Astrocyte (in vitro differentiated cells and primary cell): ENCODE results near the gene HOXD12. TPM values are rescaled to one million over a fixed set of nuclear protein-coding genes. Genes with fewer than 3 reads are reported as not detected.

Source experiments
- DNase-seq: peaks from one replicate; pipeline ENCODE4 v3.0.0-alpha.2; 2010; ENCODE audit warnings: low read depth
- FAIRE-seq: peaks from 2 replicates; lab custom pipeline; 2011; peaks lifted over from hg19 to GRCh38; lab: Jason Lieb, UNC
- H2AFZ ChIP-seq: 2 replicates; pipeline ENCODE4 v1.6.0; 2012; ENCODE audit warnings: low read depth, low read length, inconsistent platforms
- H3K27ac ChIP-seq: 2 replicates; pipeline ENCODE4 v1.5.1; 2011; ENCODE audit warnings: low read depth, low read length, inconsistent platforms
- H3K27me3 ChIP-seq: 2 replicates; pipeline ENCODE4 v1.6.0; 2011; ENCODE audit warnings: low read length, inconsistent platforms; ENCODE audit not compliant: insufficient read depth
- H3K36me3 ChIP-seq: 2 replicates; pipeline ENCODE4 v1.5.1; 2011; ENCODE audit warnings: low read length, inconsistent platforms; ENCODE audit not compliant: insufficient read depth
- H3K4me1 ChIP-seq: 2 replicates; pipeline ENCODE4 v1.5.1; 2011; ENCODE audit warnings: low read length, inconsistent platforms; ENCODE audit not compliant: insufficient read depth
- H3K4me2 ChIP-seq: 2 replicates; pipeline ENCODE4 v1.6.0; 2012; ENCODE audit warnings: low read length, inconsistent platforms
- H3K4me3 ChIP-seq: 2 replicates; pipeline ENCODE4 v1.5.1; 2011; ENCODE audit warnings: low read depth, mild to moderate bottlenecking, low read length, inconsistent platforms; ENCODE audit not compliant: insufficient read depth
- H3K79me2 ChIP-seq: 2 replicates; pipeline ENCODE4 v1.6.0; 2012; ENCODE audit warnings: mild to moderate bottlenecking, low read length, inconsistent platforms; ENCODE audit not compliant: insufficient read depth
- H3K9ac ChIP-seq: 2 replicates; pipeline ENCODE4 v1.6.0; 2012; ENCODE audit warnings: mild to moderate bottlenecking, low read length, inconsistent platforms
- H3K9me3 ChIP-seq: 2 replicates; pipeline ENCODE4 v1.5.1; 2012; ENCODE audit warnings: low read depth, mild to moderate bottlenecking, low read length, inconsistent platforms; ENCODE audit not compliant: insufficient read depth
- H4K20me1 ChIP-seq: 2 replicates; pipeline ENCODE4 v1.6.0; 2012; ENCODE audit warnings: low read length, inconsistent platforms; ENCODE audit not compliant: insufficient read depth
- H3K27ac Mint-ChIP-seq: one replicate; pipeline ENCODE4 v1.8.0; 2021; ENCODE audit warnings: mild to moderate bottlenecking, mixed read lengths; ENCODE audit not compliant: unreplicated experiment
- H3K27me3 Mint-ChIP-seq: one replicate; pipeline ENCODE4 v1.8.0; 2021; ENCODE audit warnings: low read depth, mixed read lengths; ENCODE audit not compliant: unreplicated experiment
- H3K36me3 Mint-ChIP-seq: one replicate; pipeline ENCODE4 v1.8.0; 2021; ENCODE audit warnings: low read depth, mixed read lengths; ENCODE audit not compliant: unreplicated experiment
- H3K4me1 Mint-ChIP-seq: one replicate; pipeline ENCODE4 v1.8.0; 2021; ENCODE audit warnings: low read depth, mixed read lengths; ENCODE audit not compliant: unreplicated experiment
- H3K4me3 Mint-ChIP-seq: one replicate; pipeline ENCODE4 v1.8.0; 2021; ENCODE audit warnings: mild to moderate bottlenecking, moderate library complexity, mixed read lengths; ENCODE audit not compliant: unreplicated experiment
- H3K9me3 Mint-ChIP-seq: one replicate; pipeline ENCODE4 v1.8.0; 2021; ENCODE audit warnings: mild to moderate bottlenecking, mixed read lengths; ENCODE audit not compliant: unreplicated experiment
- CTCF ChIP-seq: IDR thresholded peaks from 2 replicates; pipeline ENCODE4 v1.5.1; 2011; ENCODE audit warnings: low read depth, mild to moderate bottlenecking, inconsistent platforms, low read length, moderate library complexity; ENCODE audit not compliant: insufficient read depth
- EZH2 ChIP-seq: IDR thresholded peaks from 2 replicates; pipeline ENCODE4 v1.6.1; 2012; ENCODE audit warnings: mild to moderate bottlenecking, low read length, inconsistent platforms; ENCODE audit not compliant: insufficient read depth
- total RNA-seq: library from RNA; stranded (reverse); gene quantifications from 2 replicates; pipeline ENCODE4 v1.2.1, GENCODE V29; 2021

HOXD12 gene
- total RNA-seq, 1 donor from 2014 or later, result not detected

- H3K4me1 Mint-ChIP-seq, result peaks cover 5% of the 10 kb centered on the region
- no peaks in the 10 kb centered on the region for H3K36me3 ChIP-seq
Observed at GRCh38 chr2:176082824-176083751, 16.5 kb upstream of the HOXD12 start.

GRCh38 chr2:176083796-176084261 lies 15.8 kb upstream of the HOXD12 start, which contains the start of gene EVX2:
TSS of gene EVX2 (minus strand) at chr2:176083962. CDS start at chr2:176083776, 186 bp downstream.
- H3K4me3 Mint-ChIP-seq, result no peak within 1 kb of the TSS
- H3K9me3 Mint-ChIP-seq, result peaks cover 39% of the 10 kb centered on the region
- Histone ChIP-seq H3K4me1 (peaks cover 3% of the 10 kb centered on the region), H3K4me2 (no peak within 1 kb of the TSS), H3K36me3 (no peaks in the 10 kb centered on the region), H4K20me1 (peaks cover 20% of the 10 kb centered on the region), H2AFZ (no peak within 1 kb of the TSS), H3K9me3 (peaks cover 3% of the 10 kb centered on the region), H3K9ac (no peak within 1 kb of the TSS), H3K4me3 (no peak within 1 kb of the TSS), H3K27me3 (peaks cover 93% of the 10 kb centered on the region), H3K27ac (no peak within 1 kb of the TSS), H3K79me2 (no peaks in the 10 kb centered on the region)
- peaks cover 6% of the 10 kb centered on the region for H3K36me3 Mint-ChIP-seq
- TF ChIP-seq EZH2 (no peak), CTCF (no peak)
- peaks cover 5% of the 10 kb centered on the region for H3K4me1 Mint-ChIP-seq
- DNase-seq (no peak), FAIRE-seq (no peak)
- peak within 1 kb of the TSS; percentile 41 for H3K27ac Mint-ChIP-seq
- peaks cover 81% of the 10 kb centered on the region for H3K27me3 Mint-ChIP-seq

More at GRCh38 chr2:176082824-176083751, 16.5 kb upstream of the HOXD12 start:
- H3K27me3 Mint-ChIP-seq, result peaks cover 81% of the 10 kb centered on the region
- DNase-seq (no peak), FAIRE-seq (no peak)
- H2AFZ ChIP-seq, result no peak overlapping the region
- peaks cover 6% of the 10 kb centered on the region for H3K36me3 Mint-ChIP-seq
- H3K4me2 ChIP-seq, result no peak overlapping the region
- H3K27ac ChIP-seq, result no peak overlapping the region
- peak overlapping the region; percentile 7 for H3K27ac Mint-ChIP-seq
- H3K4me3 Mint-ChIP-seq, result no peak overlapping the region
- H3K4me3 ChIP-seq, result no peak overlapping the region
- H3K9me3 Mint-ChIP-seq, result peaks cover 38% of the 10 kb centered on the region
- no peaks in the 10 kb centered on the region for H3K79me2 ChIP-seq
- H3K9me3 ChIP-seq, result peaks cover 3% of the 10 kb centered on the region
- peaks cover 94% of the 10 kb centered on the region for H3K27me3 ChIP-seq
- H3K4me1 ChIP-seq, result peaks cover 3% of the 10 kb centered on the region
- H4K20me1 ChIP-seq, result peaks cover 20% of the 10 kb centered on the region
- no peak overlapping the region for H3K9ac ChIP-seq
- TF ChIP-seq CTCF, result no peak
- TF ChIP-seq EZH2, result peak; percentile 65
